ENCODE measurements around the gene TSEN34.
"Not testable (repeated sequence)": the region's sequence is repeated elsewhere in the genome, so short reads cannot be mapped to it uniquely, and the experiment has no call there.

- TF ChIP-seq CTCF (conservative IDR thresholded peaks at IDR 0.05 in 1 of 2, IDR thresholded peaks at IDR 0.05 in 1 of 2; ENCODE audit: low read depth in 1 of 2, low read length in 2 of 2); EZH2 (IDR thresholded peaks at IDR 0.05; ENCODE audit: low read length, missing control alignments): not testable (repeated sequence)
Observed at GRCh38 chr19:54217517-54218247, 26.6 kb downstream of the TSEN34 start.

Data from fibroblast of lung (primary cell).